Suppressor macrophage (primary cell): Measurements from ENCODE around the gene ADCY1.
A peak's percentile ranks its signal among the peaks of the same experiment; 100 is the strongest.
"Not testable (repeated sequence)": the region's sequence is repeated elsewhere in the genome, so short reads cannot be mapped to it uniquely, and the experiment has no call there.

Experiments
- DNase-seq, 4 experiments: peaks; one replicate each; pipeline ENCODE4 v3.0.0-alpha.2; 2020 to 2022

Gene ADCY1

GRCh38 chr7:45768516-45769394 is 194.6 kb downstream of the ADCY1 start:
- peak; percentile 99 to 100 (median 99) for DNase-seq

- not testable (repeated sequence) for DNase-seq
These were observed 195.5 kb downstream of the ADCY1 start for GRCh38 chr7:45769626-45770025.
